IPS-18c (cell line): ENCODE data around the gene MAPK7.

Source experiments
- H3K4me3 ChIP-seq: 2 replicates; pipeline ENCODE4 v1.7.0; 2013; ENCODE audit warnings: low read depth, mild to moderate bottlenecking, low read length, moderate library complexity; ENCODE audit not compliant: insufficient read depth
- H3K9me3 ChIP-seq: one replicate; pipeline ENCODE4 v1.6.1; 2013; ENCODE audit warnings: mild to moderate bottlenecking, low read length, moderate library complexity; ENCODE audit not compliant: control insufficient read depth, insufficient read depth

The MAPK7 gene

GRCh38 chr17:19418251-19418992 lies 40.1 kb downstream of the MAPK7 start:
- Histone ChIP-seq H3K9me3 (no peaks in the 10 kb centered on the region), H3K4me3 (no peak overlapping the region)

DNA sequence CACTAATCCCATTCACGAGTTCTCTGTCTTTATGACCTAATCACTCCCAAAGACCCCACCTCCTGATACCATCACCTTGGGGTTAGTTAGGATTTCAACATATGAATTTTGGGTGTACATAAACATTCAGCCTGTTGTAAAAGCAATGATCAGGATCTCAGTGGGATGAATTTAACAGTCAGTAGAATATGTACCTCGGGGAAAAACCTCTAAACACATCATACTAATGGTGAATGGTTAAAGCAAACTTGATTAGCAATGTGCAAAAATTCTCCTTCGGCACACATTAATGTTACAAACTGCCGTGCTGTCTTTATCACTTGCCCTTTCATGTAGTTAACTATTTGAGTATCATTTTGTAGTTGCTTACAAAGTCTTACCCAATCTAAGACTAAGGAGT lies 42.9 kb downstream of the MAPK7 start:
- Histone ChIP-seq H3K9me3 (no peaks in the 10 kb centered on the region), H3K4me3 (no peak overlapping the region)

DNA sequence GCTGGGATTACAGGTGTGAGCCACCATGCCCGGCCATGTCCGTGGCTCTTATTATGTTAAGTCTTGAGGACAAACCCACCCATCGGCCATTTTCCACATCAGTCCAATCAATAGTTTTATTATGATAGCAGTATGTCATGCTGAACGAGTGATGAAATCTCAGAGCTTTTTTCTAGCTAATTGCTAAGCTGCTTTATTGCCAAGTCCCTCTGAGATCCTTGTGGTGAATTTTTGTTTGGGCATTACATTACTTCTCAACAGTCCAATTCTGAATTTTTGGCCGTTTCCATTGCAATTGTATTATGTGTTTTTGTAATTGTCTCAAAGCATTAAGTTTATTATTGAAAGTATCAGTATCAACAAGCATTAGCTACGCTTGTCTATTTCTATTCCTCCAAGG lies 43.6 kb downstream of the MAPK7 start:
- Histone ChIP-seq H3K9me3 (no peaks in the 10 kb centered on the region), H3K4me3 (no peak overlapping the region)

- Histone ChIP-seq H3K9me3 (no peaks in the 10 kb centered on the region), H3K4me3 (no peak overlapping the region)
Observed at GRCh38 chr17:19424934-19425868, 46.9 kb downstream of the MAPK7 start.

DNA sequence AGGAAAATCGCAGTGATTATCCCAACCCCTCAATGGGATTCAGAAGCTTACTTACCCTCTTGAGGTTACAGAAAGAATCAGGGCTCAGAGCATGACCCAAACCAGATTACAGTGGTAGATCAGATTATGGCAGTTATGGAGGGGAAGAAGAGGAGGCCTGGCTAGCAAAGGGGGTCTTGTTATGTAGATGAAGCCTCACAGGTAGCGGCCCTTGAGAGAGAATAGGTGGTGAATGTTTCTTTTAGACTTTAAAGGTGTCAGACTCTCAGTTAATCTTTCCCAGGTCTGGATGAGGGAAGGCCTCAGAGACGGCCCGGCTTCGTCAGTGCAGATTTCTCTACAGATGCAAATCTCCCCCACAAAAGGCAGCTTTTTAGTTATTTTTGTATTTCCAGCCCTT lies 48.3 kb downstream of the MAPK7 start:
- Histone ChIP-seq H3K9me3 (no peaks in the 10 kb centered on the region), H3K4me3 (no peak overlapping the region)

- Histone ChIP-seq H3K4me3 (no peak overlapping the region), H3K9me3 (no peaks in the 10 kb centered on the region)
Observed at GRCh38 chr17:19431691-19432090, 53.4 kb downstream of the MAPK7 start.
